GM19452 (cell line): ENCODE data around the gene NOP9.
"Not testable (repeated sequence)": the region's sequence is repeated elsewhere in the genome, so short reads cannot be mapped to it uniquely, and the experiment has no call there.

Source experiments
- ATAC-seq: cut with Tn5 transposase; IDR thresholded peaks from one replicate; pipeline ENCODE4 v1.9.1; 2021; ENCODE audit not compliant: unreplicated experiment

The NOP9 gene

GRCh38 chr14:24327303-24327702, 27.7 kb downstream of the NOP9 start:
- ATAC-seq = no peak

- ATAC-seq = not testable (repeated sequence)
Observed at GRCh38 chr14:24327914-24328313, 28.3 kb downstream of the NOP9 start.

GRCh38 chr14:24329073-24329663, 29.5 kb downstream of the NOP9 start:
- no peak for ATAC-seq

GRCh38 chr14:24329736-24330135, 30.1 kb downstream of the NOP9 start:
- no peak for ATAC-seq

- no peak for ATAC-seq
Observed at GRCh38 chr14:24330973-24331674, 31.5 kb downstream of the NOP9 start.

GRCh38 chr14:24331731-24332267, 32.1 kb downstream of the NOP9 start:
- peak; percentile 13 for ATAC-seq

- ATAC-seq = peak; percentile 86
Observed at GRCh38 chr14:24332268-24332993, 32.8 kb downstream of the NOP9 start.

- no peak for ATAC-seq
Observed at GRCh38 chr14:24334431-24335291, 35.0 kb downstream of the NOP9 start, which contains the start of gene ADCY4. Gene ADCY4 (minus strand): TSS chr14:24335071. CDS start chr14:24334652, 419 bp downstream.

- no peak for ATAC-seq
Observed at GRCh38 chr14:24335461-24336171, 36.0 kb downstream of the NOP9 start.

GRCh38 chr14:24337144-24337823, 37.6 kb downstream of the NOP9 start:
- no peak for ATAC-seq

GRCh38 chr14:24337824-24338175, 38.1 kb downstream of the NOP9 start:
- ATAC-seq = no peak

GRCh38 chr14:24338843-24339242, 39.2 kb downstream of the NOP9 start:
- ATAC-seq = no peak

- ATAC-seq = peak; percentile 83
Observed at GRCh38 chr14:24339284-24340151, 39.9 kb downstream of the NOP9 start, which contains the start of gene RIPK3. Gene RIPK3 (minus strand): TSS chr14:24339991. CDS start chr14:24339826, 165 bp downstream.

- ATAC-seq = no peak
Observed at GRCh38 chr14:24340606-24341005, 41.0 kb downstream of the NOP9 start.

GRCh38 chr14:24342889-24343288, 43.2 kb downstream of the NOP9 start:
- ATAC-seq = no peak

- ATAC-seq = no peak
Observed at GRCh38 chr14:24343795-24344660, 44.4 kb downstream of the NOP9 start.

- ATAC-seq = no peak
Observed at GRCh38 chr14:24347134-24347533, 47.5 kb downstream of the NOP9 start.

- no peak for ATAC-seq
Observed at GRCh38 chr14:24348186-24348585, 48.5 kb downstream of the NOP9 start.
